Left lung (tissue), 10 donors: ENCODE data around the gene MAP4K1. TPM values are rescaled to one million over a fixed set of nuclear protein-coding genes. Genes with fewer than 3 reads are reported as not detected.
"Not testable (repeated sequence)": the region's sequence is repeated elsewhere in the genome, so short reads cannot be mapped to it uniquely, and the experiment has no call there.

Source experiments
- ATAC-seq: fragments of 200-7000 bp; cut with Tn5 transposase; one replicate; pipeline ENCODE4 v1.9.1; 2020; ENCODE audit warnings: moderate library complexity
- DNase-seq, 4 donors: peaks; one replicate each; pipeline ENCODE4 v3.0.0-alpha.2; 2013 to 2020
- H3K27ac ChIP-seq, 2 donors: fragments of 200-600 bp; sonication (generic) in 1 of 2; one replicate each; pipeline versions ENCODE4 v1.5.0 to v1.8.0; 2020 to 2021
- H3K27me3 ChIP-seq, 2 donors: fragments of 200-600 bp; sonication (generic) in 1 of 2; one replicate each; pipeline versions ENCODE4 v1.5.0 to v1.8.0; 2020 to 2021
- H3K36me3 ChIP-seq, 2 donors: fragments of 200-600 bp; sonication (generic) in 1 of 2; one replicate each; pipeline versions ENCODE4 v1.5.0 to v1.8.0; 2020 to 2021
- H3K4me1 ChIP-seq, 2 donors: fragments of 200-600 bp; one replicate each; pipeline ENCODE4 v1.8.0; 2021
- H3K4me3 ChIP-seq, 2 donors: fragments of 200-600 bp; sonication (generic) in 1 of 2; one replicate each; pipeline versions ENCODE4 v1.5.0 to v1.8.0; 2020 to 2021; ENCODE audit warnings: mild to moderate bottlenecking in 1 of 2
- H3K9me3 ChIP-seq, 2 donors: fragments of 200-600 bp; sonication (generic) in 1 of 2; one replicate each; pipeline versions ENCODE4 v1.5.0 to v1.8.0; 2020 to 2021
- CTCF ChIP-seq, 2 donors: fragments of 200-600 bp; sonication (generic) in 1 of 2; IDR thresholded peaks; one replicate each; pipeline versions ENCODE4 v1.5.0 to v1.8.0; 2021; ENCODE audit warnings: antibody characterized with exemption in 2 of 2
- intact Hi-C, 2 donors: fragments of 100-400 bp; cut with DNase I; formaldehyde crosslinking; loops; one replicate each; pipeline versions ENCODE4 v1.11.2 to v1.14.2; 2022
- polyA plus RNA-seq, 6 donors: library from polyadenylated mRNA; unstranded; fragments of 120-200 nt; gene quantifications; one replicate each; pipeline ENCODE4 v1.2.1, GENCODE V29; 2013; ENCODE audit not compliant: insufficient read length in 6 of 6
- total RNA-seq, 2 donors: library from RNA; stranded (reverse); fragmentation: NEBNext Ultra II Directional; extraction: Animal tissue kit (Norgen Biotek cat#: 25700); gene quantifications; one replicate each; pipeline ENCODE4 v1.2.1, GENCODE V29; 2021
- donor health status: DM: no; HTN: yes; CAD: no.
- donor health status: DM: no; HTN: no; CAD: no.

The MAP4K1 gene
- total and polyA plus RNA-seq, 8 donors, result 3.1 to 10.7 (median 4.4) TPM

GRCh38 chr19:38632476-38633213 is 14.9 kb upstream of the MAP4K1 start:
- H3K36me3 ChIP-seq, result peaks cover 0 to 83% of the 10 kb centered on the region in 2 donors
- intact Hi-C loops, result loop anchor here in 1 of 2 donors (10.0 kb wide), 1 partner anchor 92 kb away; no protein-coding TSS in a partner anchor
- no peaks in the 10 kb centered on the region for H3K27me3 ChIP-seq
- H3K4me1 ChIP-seq, result peaks cover 0 to 41% of the 10 kb centered on the region in 2 donors
- DNase-seq (no peak), ATAC-seq (no peak)
- H3K27ac ChIP-seq, result no peak overlapping the region
- H3K4me3 ChIP-seq, result no peak overlapping the region
- no peaks in the 10 kb centered on the region for H3K9me3 ChIP-seq
- TF ChIP-seq CTCF (IDR thresholded peaks at IDR 0.05), result no peak

- intact Hi-C loops, result loop anchor here in 1 of 2 donors (10.0 kb wide), 1 partner anchor 93 kb away; no protein-coding TSS in a partner anchor
- not testable (repeated sequence) for ATAC-seq, H3K27me3 ChIP-seq, H3K9me3 ChIP-seq, DNase-seq, H3K4me3 ChIP-seq, H3K27ac ChIP-seq
- peaks cover 0 to 35% of the 10 kb centered on the region in 2 donors for H3K4me1 ChIP-seq
- peaks cover 0 to 86% of the 10 kb centered on the region in 2 donors for H3K36me3 ChIP-seq
Measured at GRCh38 chr19:38631811-38632475, 14.2 kb upstream of the MAP4K1 start.

DNA sequence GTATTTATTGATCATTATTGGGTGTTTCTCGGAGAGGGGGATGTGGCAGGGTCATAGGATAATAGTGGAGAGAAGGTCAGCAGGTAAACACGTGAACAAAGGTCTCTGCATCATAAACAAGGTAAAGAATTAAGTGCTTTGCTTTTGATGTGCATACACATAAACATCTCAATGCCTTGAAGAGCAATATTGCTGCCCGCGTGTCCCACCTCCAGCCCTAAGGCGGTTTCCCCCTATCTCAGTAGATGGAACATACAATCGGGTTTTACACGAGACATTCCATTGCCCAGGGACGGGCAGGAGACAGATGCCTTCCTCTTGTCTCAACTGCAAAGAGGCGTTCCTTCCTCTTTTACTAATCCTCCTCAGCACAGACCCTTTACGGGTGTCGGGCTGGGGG is 13.5 kb upstream of the MAP4K1 start:
- DNase-seq, H3K9me3 ChIP-seq, ATAC-seq, H3K4me3 ChIP-seq, H3K27ac ChIP-seq, H3K27me3 ChIP-seq: not testable (repeated sequence)
- Histone ChIP-seq H3K36me3 (peaks cover 0 to 90% of the 10 kb centered on the region in 2 donors), H3K4me1 (peaks cover 0 to 28% of the 10 kb centered on the region in 2 donors)
- intact Hi-C loops, result loop anchor here in 1 of 2 donors (10.0 kb wide), 1 partner anchor 94 kb away; no protein-coding TSS in a partner anchor

- H3K36me3 ChIP-seq, result peaks cover 0 to 90% of the 10 kb centered on the region in 2 donors
- no peaks in the 10 kb centered on the region for H3K9me3 ChIP-seq
- DNase-seq (no peak), ATAC-seq (no peak)
- H3K27me3 ChIP-seq, result no peaks in the 10 kb centered on the region
- no peak for TF ChIP-seq CTCF (IDR thresholded peaks at IDR 0.05)
- H3K27ac ChIP-seq, result no peak overlapping the region
- H3K4me1 ChIP-seq, result peaks cover 0 to 19% of the 10 kb centered on the region in 2 donors
- H3K4me3 ChIP-seq, result no peak overlapping the region
- intact Hi-C loops, result no loop called here
Measured at GRCh38 chr19:38629568-38629967, 11.8 kb upstream of the MAP4K1 start.

DNA sequence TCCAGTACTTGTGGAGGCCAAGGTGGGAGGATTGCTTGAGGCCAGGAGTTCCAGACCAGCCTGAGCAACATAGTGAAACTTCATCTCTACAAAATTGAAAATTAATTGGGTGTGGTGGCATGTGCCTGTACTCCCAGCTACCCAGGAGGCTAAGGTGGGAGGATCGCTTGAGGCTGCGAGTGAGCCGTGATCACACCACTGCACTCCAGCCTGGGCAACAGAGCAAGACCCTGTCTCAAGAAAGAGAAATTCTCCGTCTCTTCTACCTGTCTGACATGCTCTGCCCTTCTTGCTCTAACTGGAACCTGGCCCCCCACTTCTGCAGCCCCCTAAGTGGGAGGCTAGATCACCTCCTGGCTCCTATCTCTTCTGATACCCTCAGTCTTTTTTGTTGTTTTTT is 8.6 kb upstream of the MAP4K1 start:
- Histone ChIP-seq H3K4me3 (no peak overlapping the region), H3K9me3 (no peaks in the 10 kb centered on the region), H3K36me3 (peaks cover 0 to 100% of the 10 kb centered on the region in 2 donors), H3K4me1 (peaks cover 0 to 8% of the 10 kb centered on the region in 2 donors), H3K27me3 (no peaks in the 10 kb centered on the region), H3K27ac (no peak overlapping the region)
- no peak for TF ChIP-seq CTCF (IDR thresholded peaks at IDR 0.05)
- no peak for DNase-seq
- intact Hi-C loops, result no loop called here
- ATAC-seq, result no peak

- ATAC-seq (no peak), DNase-seq (no peak)
- no peak overlapping the region for H3K4me3 ChIP-seq
- no peaks in the 10 kb centered on the region for H3K27me3 ChIP-seq
- peaks cover 0 to 97% of the 10 kb centered on the region in 2 donors for H3K36me3 ChIP-seq
- intact Hi-C loops, result no loop called here
- TF ChIP-seq CTCF (IDR thresholded peaks at IDR 0.05), result no peak
- H3K27ac ChIP-seq, result no peak overlapping the region
- peaks cover 4 to 11% of the 10 kb centered on the region in 2 donors for H3K4me1 ChIP-seq
- no peaks in the 10 kb centered on the region for H3K9me3 ChIP-seq
Measured at GRCh38 chr19:38624822-38625221, 7.1 kb upstream of the MAP4K1 start.
